Mucosa of descending colon (tissue), 3 donors: ENCODE results near the gene CDH4. TPM values are rescaled to one million over a fixed set of nuclear protein-coding genes. Genes with fewer than 3 reads are reported as not detected.

Experiments used
- ATAC-seq: fragments of 200-7000 bp; cut with Tn5 transposase; one replicate; pipeline ENCODE4 v1.9.1; 2020; ENCODE audit warnings: mild to moderate bottlenecking, moderate library complexity
- DNase-seq, 3 donors: peaks; one replicate each; pipeline ENCODE4 v3.0.0-alpha.2; 2020
- H3K36me3 ChIP-seq: fragments of 200-600 bp; one replicate; pipeline ENCODE4 v1.8.0; 2021; ENCODE audit warnings: low read depth, mild to moderate bottlenecking
- H3K4me1 ChIP-seq: fragments of 200-600 bp; one replicate; pipeline ENCODE4 v1.8.0; 2021; ENCODE audit warnings: low read depth, mild to moderate bottlenecking
- H3K4me3 ChIP-seq: fragments of 200-600 bp; one replicate; pipeline ENCODE4 v1.8.0; 2021; ENCODE audit warnings: mild to moderate bottlenecking
- H3K9me3 ChIP-seq: fragments of 200-600 bp; one replicate; pipeline ENCODE4 v1.8.0; 2021; ENCODE audit warnings: mild to moderate bottlenecking
- CTCF ChIP-seq: fragments of 200-600 bp; IDR thresholded peaks from one replicate; pipeline ENCODE4 v1.8.0; 2022; ENCODE audit warnings: antibody characterized with exemption, mild to moderate bottlenecking
- intact Hi-C, 2 donors: fragments of 100-400 bp; cut with DNase I in 1 of 2; cut with micrococcal nuclease in 1 of 2; formaldehyde crosslinking; loops; one replicate each; pipeline versions ENCODE4 v1.11.0 to v1.11.1; 2022; cut with DNase I, micrococcal nuclease
- total RNA-seq, 3 donors: library from RNA; stranded (reverse); fragmentation: NEBNext Ultra II Directional in 2 of 3; extraction: Animal tissue kit (Norgen Biotek cat#: 25700) in 2 of 3; gene quantifications; one replicate each; pipeline versions ENCODE4 v1.2.1 to v1.2.4, GENCODE V29; 2021 to 2023
- donor health status: DM: no; HTN: no; CAD: no; lungs with moderate emphysema.
- donor health status: DM: no; HTN: no; CAD: no.
- donor health status: DM: no; HTN: yes; CAD: no.

Gene CDH4
- total RNA-seq, 3 donors from 2014 or later = 0.16 TPM; not detected in 2

GRCh38 chr20:61649105-61649859 lies 397.2 kb downstream of the CDH4 start:
- no peak for TF ChIP-seq CTCF
- Histone ChIP-seq H3K36me3 (no peaks in the 10 kb centered on the region), H3K9me3 (no peaks in the 10 kb centered on the region), H3K4me1 (no peaks in the 10 kb centered on the region), H3K4me3 (no peak overlapping the region)
- no peak for DNase-seq
- ATAC-seq = no peak
- intact Hi-C loops = no loop called here

GRCh38 chr20:61649860-61650162 lies 397.8 kb downstream of the CDH4 start:
- no peak overlapping the region for H3K4me3 ChIP-seq
- no peak for DNase-seq
- no peaks in the 10 kb centered on the region for H3K9me3 ChIP-seq
- no peaks in the 10 kb centered on the region for H3K36me3 ChIP-seq
- H3K4me1 ChIP-seq = no peaks in the 10 kb centered on the region
- TF ChIP-seq CTCF = no peak
- ATAC-seq = no peak
- intact Hi-C loops = no loop called here

- Histone ChIP-seq H3K36me3 (no peaks in the 10 kb centered on the region), H3K9me3 (no peaks in the 10 kb centered on the region), H3K4me3 (no peak overlapping the region), H3K4me1 (no peaks in the 10 kb centered on the region)
- TF ChIP-seq CTCF = no peak
- intact Hi-C loops = no loop called here
- no peak for DNase-seq
- ATAC-seq = no peak
These were observed 399.1 kb downstream of the CDH4 start for GRCh38 chr20:61650912-61651733.

- ATAC-seq (no peak), DNase-seq (no peak)
- no peak for TF ChIP-seq CTCF
- intact Hi-C loops = no loop called here
- H3K36me3 ChIP-seq = no peaks in the 10 kb centered on the region
- no peaks in the 10 kb centered on the region for H3K4me1 ChIP-seq
- no peaks in the 10 kb centered on the region for H3K9me3 ChIP-seq
- H3K4me3 ChIP-seq = no peak overlapping the region
These were observed 400.1 kb downstream of the CDH4 start for GRCh38 chr20:61652146-61652545.

- intact Hi-C loops = no loop called here
- TF ChIP-seq CTCF = no peak
These were observed 402.7 kb downstream of the CDH4 start for GRCh38 chr20:61654726-61655125.

More at GRCh38 chr20:61654726-61655125, 402.7 kb downstream of the CDH4 start:
- Histone ChIP-seq H3K4me3 (no peak overlapping the region), H3K9me3 (no peaks in the 10 kb centered on the region), H3K36me3 (no peaks in the 10 kb centered on the region), H3K4me1 (no peaks in the 10 kb centered on the region)
- ATAC-seq (no peak), DNase-seq (no peak)
